Anterior cingulate cortex (tissue), 58 donors: ENCODE measurements around the gene PALD1.
"Not testable (repeated sequence)": the region's sequence is repeated elsewhere in the genome, so short reads cannot be mapped to it uniquely, and the experiment has no call there.

Experiments used
- DNase-seq, 58 donors: peaks; one replicate each; lab custom pipeline; 2025; lab: John Stamatoyannopoulos, UW

PALD1 gene

DNA sequence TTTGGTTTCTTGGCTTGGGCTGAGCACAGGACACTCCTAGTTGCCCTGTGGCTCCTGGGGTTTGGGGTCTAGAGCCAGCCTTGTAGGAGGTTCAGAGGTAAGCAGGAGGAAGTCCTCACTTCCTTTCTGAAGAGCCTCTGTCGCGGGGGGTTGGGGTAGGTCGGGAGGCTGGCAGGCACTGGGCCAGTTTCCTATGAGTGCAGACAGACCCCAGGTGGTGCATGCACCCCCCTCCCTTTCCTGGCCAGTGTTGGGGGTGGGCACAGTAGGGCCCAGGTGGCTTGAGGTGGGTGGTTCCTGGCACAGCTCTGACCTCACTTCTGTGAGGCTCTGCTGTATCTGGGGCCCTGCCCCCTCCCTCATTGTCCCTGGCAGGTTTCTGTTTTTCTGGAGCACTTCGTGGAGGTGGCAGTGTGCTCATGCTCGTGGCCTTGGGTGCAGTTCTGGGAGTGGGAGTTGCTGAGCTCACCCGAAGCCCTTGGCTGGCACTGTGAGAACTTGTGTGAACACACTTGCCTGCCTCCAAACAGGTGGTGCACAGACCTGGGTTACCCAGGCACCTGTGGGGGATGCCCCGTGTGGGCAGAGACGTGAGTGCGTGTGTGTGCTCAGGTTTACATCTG, 1.8 kb downstream of the PALD1 start:
- peak in 1 of 58 donors; percentile 16 for DNase-seq

DNA sequence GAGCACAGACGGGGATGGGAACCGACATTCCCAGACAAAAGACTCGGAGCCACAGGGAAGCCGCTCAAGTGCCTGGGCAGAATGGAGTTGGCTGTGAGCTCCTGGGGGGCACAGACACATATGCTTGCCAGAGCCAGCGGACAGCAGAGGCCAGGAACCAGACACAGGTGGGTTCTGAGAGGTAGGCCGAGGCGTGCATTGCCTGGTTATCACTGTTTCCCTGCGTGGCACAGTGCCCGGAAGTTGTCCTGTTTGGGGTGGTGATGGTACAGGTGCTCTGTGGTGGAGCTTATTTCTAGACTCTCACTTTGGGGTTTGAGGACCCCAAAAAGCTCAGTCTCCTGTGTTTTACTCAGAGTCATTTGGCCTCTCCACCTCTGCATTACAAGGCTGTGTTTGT, 2.5 kb downstream of the PALD1 start:
- DNase-seq = no peak

DNA sequence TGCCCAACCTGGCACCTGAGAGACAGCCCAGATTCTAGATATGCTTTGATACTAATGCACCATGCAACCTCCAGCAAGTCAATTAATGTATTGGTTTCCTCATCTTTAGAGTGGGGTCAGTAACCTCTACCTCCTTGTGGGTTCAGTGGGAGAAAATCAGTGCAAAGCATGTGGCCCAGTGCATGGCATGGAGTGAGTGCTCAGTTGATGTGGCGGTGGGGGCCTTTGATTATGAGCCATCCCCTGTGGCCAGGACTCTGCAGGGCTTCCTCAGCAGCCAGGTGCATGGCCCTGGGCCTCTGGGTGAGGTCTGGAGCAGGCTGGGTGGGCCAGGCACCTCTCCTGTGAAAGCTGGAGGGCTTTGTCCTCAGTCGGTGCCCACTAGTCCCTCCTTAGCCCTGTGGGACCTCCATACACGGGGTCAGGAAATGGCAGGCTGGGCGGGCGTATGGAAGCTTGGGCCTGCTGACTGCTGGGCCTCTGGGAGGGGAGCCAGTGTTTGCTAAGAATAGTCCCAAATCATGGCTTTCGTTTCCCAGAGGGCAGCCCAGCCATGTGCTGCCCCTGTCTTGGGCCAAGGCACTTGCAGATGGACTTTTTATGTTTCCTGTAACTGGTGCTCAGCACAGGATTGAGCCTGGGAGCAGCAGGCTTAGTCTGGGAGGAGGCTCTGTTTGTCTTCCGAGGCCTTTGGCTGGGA, 3.4 kb downstream of the PALD1 start:
- peak in 30 of 58 donors; percentile 7 to 71 (median 32) for DNase-seq

DNA sequence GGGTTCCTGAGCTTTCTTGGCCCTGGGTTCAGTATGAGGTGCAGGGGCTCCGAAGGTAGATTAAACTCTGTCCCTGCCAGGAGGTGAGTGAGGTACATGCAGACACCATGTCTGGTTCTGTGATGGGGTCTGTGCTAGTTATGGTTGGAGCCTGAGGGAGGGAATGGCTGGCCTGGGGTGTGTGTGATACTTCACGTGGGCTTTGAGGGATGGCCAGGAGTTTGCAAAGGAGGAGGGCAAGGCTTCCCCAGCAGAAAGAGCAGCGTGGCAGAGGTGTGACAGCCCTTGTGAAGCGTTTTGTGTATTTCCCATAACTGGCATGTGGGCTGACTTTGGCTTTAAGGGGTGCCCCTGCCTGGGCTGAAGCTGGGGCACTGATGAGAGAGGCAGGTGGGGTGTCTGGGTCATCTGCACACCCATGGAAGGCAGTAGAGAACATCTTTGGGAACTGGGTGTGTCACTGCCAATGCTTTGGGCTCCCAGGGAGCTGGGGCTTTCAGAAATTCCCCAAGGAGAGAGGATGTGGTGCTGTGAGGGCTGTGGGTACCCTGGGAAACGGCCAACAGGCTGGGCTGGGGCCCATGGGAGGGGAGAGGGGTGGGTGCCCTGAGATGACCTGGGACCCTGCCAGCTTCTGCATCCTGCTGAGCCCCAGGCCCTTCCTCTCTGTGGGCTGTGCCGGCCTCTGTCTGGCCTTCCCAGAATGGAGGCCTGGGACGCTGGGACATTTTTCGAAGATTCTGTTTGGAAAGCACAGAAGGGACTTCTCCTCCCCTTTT, 4.6 kb downstream of the PALD1 start:
- DNase-seq = no peak

DNA sequence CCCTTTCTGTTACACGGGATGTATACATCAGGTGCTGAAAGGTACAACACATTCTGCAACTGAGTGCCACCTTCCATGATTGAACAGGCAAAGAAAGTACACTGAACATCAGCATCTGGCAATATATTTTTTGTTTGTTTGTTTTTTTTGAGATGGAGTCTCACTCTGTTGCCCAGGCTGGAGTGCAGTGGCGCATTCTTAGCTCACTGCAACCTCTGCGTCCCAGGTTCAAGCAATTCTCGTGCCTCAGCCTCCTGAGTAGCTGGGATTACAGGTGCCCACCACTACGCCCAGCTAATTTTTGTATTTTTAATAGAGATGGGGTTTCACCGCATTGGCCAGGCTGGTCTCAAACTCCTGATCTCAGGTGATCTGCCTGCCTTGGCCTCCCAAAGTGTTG, 5.3 kb downstream of the PALD1 start:
- not testable (repeated sequence) for DNase-seq

DNA sequence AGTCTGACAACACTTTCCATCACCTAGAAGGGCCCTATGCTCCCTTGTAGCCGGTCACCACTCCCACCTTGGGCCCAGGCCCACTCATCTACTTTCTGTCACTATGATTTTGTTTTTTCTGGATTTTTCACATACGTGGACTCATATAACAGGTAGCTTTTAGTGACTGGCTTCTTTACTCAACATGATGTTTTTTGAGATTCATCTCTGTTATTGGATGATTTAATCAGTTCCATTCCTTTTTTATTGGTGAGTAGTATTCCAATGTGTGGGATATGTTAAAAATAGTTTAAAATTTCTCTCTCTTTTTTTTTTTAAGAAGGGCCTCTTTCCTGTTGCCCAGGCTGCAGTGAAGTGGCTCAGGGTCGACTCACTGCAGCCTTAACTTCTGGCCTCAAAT, 9.3 kb downstream of the PALD1 start:
- no peak for DNase-seq

DNA sequence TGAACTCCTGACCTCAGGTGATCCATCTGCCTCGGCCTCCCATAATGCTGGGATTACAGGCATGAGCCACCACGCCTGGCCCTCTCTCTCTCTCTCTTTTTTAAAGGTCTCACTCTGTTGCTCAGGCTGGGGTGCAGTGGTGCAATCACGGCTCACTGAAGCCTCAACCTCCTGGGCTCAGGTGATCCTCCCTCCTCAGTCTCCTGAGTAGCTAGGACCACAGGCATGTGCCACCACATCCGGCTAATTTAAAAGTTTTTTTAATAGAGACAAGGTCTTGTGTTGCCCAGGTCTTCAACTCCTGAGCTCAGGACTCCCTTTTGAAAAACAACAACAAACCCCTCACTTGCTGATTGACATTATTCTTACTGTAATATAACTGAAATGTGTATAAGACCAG, 11.6 kb downstream of the PALD1 start:
- DNase-seq = no peak

DNA sequence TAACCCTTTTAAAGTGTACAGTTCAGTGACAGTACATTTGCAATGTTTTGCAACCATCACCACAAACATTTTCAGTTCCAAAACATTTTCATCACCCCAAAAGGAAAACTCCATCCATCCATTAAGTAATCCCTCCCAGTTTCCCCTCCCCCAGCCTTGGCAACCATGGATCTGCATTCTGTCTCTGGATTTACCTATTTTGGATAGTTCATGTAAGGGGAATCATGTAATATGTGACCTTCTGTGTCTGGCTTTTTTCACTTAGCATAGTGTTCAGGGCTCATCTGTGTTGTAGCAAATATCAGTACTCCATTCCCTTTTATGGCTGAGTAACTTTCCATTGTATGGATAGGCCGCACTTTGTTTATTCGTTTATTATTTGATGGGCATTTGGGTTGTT, 13.0 kb downstream of the PALD1 start:
- no peak for DNase-seq

DNA sequence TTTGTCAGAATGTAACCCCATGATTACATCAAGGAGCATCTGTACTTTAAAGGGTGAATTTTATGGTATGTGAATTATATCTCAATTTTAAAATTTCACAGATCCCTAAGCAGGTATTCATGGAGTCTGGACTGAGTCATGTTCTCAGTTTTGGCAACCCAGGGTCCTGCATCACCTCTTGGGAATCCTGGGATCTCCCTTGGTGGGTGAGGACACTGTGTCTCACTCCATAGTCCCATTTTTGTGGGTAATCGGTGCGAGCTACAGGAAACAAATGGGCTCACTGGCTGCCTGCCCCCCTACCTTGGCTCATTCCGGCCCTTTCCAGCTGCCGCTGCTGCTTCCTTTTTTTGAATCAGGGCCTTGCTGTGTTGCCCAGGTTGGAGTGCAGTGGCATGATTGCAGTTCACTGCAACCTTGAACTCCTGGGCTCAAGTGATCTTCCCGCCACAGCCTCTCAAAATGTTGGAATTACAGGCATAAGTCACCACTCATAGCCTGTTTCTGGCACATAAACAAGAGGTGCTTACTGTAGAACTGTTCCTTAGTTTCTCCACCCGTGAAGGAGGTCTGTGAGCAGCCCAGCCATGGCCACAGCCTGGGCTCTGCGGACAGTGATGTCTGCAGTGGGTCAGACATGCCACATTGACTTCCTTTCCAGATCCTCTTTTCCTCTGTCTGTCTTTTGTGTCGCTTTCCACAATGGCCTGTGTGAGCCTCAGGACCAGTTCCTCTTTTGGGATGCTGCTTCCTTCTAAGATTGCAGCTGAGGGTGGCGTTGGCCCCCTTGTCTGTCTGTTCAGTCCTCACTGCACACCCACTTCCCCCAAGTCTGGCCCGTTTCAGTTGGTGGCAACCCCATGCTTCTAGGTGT, 14.5 kb downstream of the PALD1 start:
- peak in 16 of 58 donors; percentile 18 to 55 (median 32) for DNase-seq

DNA sequence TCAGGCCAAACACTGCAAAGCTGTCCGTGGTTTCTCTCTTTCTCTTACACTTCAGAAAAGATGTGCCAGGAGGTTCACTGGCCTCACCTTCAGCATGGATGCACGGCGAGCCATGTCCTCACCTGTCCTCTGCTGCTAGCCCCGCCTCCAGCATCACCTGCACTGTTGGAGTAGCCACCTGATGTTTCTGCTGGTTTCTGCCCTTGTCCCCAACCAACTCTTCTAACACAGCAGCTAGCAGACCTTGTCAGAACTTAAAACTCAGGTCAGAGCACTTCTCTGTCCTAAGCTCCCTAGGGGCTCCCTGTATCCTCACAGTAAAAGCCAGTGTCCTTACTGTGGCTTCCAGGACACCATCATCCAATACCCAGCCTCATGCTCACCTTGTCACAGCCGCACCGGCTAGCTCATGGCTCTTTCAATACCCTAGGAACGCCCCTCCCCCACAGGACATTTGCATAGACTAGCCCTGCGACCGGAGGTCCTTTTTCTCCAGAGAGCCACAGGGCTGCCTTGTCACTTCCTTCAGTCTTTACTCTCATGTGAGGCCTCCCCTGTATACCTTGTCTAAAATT, 15.2 kb downstream of the PALD1 start:
- DNase-seq = no peak

DNA sequence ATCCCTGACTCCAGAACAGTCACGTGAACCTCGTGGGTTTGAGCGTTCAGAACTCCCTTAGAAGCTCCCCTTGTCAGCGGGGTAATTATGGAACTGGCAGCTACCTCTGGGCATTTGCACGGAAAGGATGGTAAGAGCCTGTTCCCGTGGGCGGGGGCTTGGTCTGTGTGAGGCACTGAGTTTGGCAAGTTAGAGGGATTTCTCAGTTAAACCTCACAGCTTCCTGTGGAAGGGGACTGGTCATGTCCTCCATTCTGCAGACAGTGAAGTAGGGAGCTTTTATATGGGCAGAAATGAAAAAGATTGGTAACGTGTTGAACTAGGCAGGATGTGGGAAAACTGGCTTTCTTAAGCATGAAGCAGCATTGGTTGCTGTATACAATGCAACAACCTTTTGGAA, 16.0 kb downstream of the PALD1 start:
- DNase-seq = no peak

DNA sequence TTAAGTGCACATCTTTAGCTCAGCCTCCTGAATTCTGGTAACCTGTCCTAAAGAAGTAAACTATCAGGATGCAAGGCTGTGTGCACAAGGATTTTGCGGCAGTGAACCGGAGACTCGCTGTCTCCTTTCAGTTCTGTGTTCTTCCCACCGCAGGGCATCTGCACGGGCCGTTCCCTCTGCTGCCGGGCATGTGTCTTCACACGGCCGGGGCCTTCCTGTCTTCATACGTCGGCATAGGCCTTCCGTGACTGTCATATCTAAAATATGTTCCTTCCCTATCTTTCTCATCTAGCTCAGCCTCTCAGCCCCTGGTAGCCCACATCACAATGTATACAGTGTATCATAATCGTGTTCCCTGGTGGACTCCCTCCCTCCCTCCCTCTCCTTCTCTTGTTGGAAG, 16.4 kb downstream of the PALD1 start:
- DNase-seq = peak in 8 of 58 donors; percentile 7 to 41 (median 20)

DNA sequence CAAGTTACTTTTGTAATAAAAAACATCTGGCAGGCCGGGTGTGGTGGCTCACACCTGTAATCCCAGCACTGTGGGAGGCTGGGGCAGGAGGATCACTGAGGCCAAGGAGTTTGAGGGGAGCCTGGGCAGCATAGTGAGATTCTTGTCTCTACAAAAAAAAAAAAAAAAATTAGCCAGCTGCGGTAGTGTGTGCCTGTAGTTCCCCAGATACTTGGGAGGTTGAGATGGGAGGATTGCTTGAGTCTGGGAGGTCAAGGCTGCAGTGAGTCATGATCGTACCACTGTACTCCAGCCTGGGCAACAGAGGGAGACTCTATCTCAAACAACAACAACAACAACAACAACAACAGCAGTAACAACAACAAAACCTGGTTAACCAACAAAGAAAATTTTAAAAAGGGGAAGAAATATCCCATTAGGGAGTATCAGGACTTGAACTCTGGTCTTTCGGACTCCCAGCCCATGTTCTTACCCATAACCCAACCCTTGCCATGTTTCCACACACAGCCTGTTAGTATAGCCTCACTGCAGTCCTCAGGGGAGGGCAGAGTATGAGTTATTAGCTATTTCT, 17.2 kb downstream of the PALD1 start:
- no peak for DNase-seq

DNA sequence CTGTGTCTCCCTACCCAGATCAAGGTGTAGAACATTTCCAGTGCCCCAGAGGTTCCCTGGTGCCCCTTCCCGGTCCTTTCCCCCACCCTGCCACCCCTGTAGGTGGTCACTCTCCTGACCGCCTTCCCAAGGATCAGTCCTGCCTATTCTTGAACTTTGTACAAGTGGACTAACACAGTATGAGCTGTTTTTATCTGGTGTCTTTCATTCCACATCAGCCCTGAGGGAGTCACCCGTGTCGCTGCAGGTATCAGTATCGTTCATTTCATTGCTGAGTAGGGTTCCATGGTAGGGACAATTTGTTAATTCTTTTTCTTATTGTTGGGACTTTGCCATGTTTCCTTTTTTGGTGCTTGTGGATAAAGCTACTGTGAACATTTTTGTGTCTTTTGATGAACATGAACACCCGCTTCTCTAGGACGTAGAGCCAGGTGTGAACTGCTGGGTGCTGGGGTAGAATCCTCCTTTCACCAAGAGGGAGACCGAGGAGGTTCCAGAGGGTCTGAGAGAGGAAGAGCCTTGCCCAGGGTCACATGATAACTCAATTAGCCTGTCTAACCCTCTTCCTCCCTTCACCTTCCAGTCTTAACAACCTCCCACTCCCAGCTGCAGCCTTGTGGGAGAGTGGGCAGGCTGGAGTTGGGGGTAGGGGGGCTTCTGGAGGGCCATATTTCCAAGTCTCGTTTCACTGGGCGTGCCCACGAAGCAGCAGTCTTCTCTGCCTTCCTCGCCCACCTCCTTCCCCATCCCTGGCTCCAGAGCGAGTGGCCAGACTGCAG, 18.0 kb downstream of the PALD1 start:
- no peak for DNase-seq

DNA sequence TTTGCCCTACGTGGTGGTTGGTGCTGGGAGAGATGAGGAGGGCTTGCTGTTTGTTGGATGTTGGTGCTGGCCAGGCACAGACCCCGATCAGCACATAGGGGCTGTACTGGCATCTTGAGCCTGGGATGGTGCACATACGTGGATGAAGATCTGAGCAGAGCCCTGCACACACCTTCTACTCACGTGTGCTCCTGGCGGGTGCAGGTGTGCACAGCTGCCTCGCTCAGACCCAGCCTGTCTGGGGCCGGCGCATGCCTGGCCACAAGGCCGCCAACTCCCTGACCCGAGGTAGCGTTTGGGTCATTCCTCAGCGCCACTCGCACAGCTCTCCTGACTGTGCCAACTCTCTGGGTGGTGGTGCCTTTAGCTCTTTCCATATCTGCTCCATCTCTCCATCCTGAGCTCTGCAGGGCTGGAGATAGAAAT, 18.6 kb downstream of the PALD1 start:
- no peak for DNase-seq

DNA sequence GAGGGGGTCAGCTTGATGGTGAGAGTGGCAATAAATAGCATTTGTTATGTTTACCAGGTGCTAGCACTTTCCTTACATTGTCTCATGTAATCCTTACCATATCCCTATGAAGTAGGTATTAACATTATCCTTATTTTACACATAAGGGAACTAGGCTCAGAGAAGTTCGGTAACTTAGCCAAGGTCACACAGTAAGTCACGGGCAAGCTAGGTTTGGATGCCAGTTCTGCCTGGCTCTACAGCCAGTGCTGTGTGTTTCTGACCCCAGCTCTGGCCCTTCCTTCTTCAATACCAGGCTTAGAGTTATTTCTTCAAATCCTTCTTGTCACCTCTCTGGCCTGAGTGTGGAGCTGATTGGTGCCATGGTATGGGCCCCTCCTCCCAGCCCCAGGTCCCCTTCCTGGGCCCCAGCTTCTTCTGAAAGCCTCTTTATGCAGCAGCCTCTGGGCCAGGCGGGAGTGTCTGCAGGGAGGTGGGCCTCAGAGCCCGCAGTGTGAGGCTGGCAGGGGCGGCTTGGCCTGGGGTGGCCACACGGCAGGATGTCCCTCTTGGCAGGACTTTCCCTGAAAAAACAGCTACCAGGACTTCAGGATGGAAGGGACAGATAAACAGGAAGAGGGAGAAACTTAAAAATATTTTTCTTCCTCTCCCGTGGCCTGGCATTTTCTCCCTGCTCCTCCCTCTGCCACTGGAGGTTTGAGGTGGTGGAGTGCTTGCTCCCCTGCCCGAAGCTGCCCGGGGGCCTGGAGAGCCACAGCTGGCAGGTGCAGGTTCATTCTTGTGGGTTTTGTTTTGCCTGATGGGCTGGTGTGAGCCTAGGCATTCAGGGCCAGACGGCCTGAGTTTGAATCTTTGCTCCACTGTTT, 20.6 kb downstream of the PALD1 start:
- DNase-seq = no peak

DNA sequence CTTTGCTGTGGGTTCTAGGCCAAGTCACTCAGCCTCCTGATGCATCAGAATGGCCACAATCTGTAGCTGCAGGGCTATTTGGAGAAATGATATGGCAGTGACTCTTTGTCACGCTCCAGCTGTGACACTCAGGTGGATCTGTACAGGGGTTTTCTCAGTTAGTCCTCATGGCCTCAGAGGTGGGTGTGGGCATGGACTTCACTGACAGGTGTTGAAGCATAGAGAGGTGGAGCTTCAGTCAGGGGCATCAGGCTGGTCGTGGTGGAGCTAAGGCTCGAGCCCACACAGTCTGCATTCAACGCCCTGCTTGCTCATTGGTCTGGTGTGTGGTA, 21.2 kb downstream of the PALD1 start:
- no peak for DNase-seq

DNA sequence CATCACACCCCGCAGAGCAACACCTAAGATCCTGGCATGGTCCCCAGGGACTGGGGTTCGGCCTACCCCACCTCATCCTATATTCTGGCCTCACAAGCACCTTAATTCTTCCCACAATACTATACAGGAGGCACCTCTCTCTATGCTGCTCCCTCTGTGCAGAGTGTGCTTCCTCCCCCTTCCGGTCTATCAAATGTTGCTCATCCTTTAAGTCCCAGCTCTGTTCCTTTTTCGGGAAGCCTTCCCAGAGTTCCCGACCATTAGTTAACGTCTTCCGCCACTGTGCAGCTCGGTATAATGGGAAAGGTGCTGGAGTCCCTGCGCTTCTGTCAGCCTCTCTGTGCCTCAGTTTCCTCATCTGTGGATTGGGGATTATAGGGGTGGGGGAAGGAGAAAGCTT, 21.8 kb downstream of the PALD1 start:
- DNase-seq = no peak
